Posterior vena cava (tissue), 2 donors: ENCODE results near the gene CANX. TPM values are rescaled to one million over a fixed set of nuclear protein-coding genes. Genes with fewer than 3 reads are reported as not detected.
"Not testable (repeated sequence)": the region's sequence is repeated elsewhere in the genome, so short reads cannot be mapped to it uniquely, and the experiment has no call there.

Experiments used
- DNase-seq: peaks from one replicate; pipeline ENCODE4 v3.0.0-alpha.2; 2020; ENCODE audit warnings: low spot score
- intact Hi-C, 2 donors: fragments of 100-400 bp; cut with DNase I; formaldehyde crosslinking; loops; one replicate each; pipeline versions ENCODE4 v1.14.1 to v1.14.2; 2022 to 2023
- long read RNA-seq, 2 donors: library from polyadenylated mRNA; unstranded; transcript quantifications; one replicate each; pipeline ENCODE4 v2.0.0, GENCODE V29; 2020 to 2021
- total RNA-seq, 2 donors: library from RNA; stranded (reverse); fragmentation: NEBNext Ultra II Directional; extraction: Animal tissue kit (Norgen Biotek cat#: 25700); gene quantifications; one replicate each; pipeline ENCODE4 v1.2.1, GENCODE V29; 2021
- donor health status: DM: yes; HTN: yes; CAD: no.
- donor health status: DM: yes; HTN: yes; CAD: no.

The CANX gene, protein sequence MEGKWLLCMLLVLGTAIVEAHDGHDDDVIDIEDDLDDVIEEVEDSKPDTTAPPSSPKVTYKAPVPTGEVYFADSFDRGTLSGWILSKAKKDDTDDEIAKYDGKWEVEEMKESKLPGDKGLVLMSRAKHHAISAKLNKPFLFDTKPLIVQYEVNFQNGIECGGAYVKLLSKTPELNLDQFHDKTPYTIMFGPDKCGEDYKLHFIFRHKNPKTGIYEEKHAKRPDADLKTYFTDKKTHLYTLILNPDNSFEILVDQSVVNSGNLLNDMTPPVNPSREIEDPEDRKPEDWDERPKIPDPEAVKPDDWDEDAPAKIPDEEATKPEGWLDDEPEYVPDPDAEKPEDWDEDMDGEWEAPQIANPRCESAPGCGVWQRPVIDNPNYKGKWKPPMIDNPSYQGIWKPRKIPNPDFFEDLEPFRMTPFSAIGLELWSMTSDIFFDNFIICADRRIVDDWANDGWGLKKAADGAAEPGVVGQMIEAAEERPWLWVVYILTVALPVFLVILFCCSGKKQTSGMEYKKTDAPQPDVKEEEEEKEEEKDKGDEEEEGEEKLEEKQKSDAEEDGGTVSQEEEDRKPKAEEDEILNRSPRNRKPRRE
- total RNA-seq, result 100 to 1,000 TPM; 525 to 591 TPM
- long read RNA-seq, donor 1, full-length matches to known transcripts, result 145 of 196 reads
- long read RNA-seq, donor 1, partial matches to known transcripts, result 30 of 196 reads
- long read RNA-seq, donor 1, other reads (novel, unspliced or antisense), result 21 of 196 reads
- long read RNA-seq, donor 2, full-length matches to known transcripts, result 63 of 174 reads
- long read RNA-seq, donor 2, partial matches to known transcripts, result 76 of 174 reads
- long read RNA-seq, donor 2, other reads (novel, unspliced or antisense), result 35 of 174 reads

DNA sequence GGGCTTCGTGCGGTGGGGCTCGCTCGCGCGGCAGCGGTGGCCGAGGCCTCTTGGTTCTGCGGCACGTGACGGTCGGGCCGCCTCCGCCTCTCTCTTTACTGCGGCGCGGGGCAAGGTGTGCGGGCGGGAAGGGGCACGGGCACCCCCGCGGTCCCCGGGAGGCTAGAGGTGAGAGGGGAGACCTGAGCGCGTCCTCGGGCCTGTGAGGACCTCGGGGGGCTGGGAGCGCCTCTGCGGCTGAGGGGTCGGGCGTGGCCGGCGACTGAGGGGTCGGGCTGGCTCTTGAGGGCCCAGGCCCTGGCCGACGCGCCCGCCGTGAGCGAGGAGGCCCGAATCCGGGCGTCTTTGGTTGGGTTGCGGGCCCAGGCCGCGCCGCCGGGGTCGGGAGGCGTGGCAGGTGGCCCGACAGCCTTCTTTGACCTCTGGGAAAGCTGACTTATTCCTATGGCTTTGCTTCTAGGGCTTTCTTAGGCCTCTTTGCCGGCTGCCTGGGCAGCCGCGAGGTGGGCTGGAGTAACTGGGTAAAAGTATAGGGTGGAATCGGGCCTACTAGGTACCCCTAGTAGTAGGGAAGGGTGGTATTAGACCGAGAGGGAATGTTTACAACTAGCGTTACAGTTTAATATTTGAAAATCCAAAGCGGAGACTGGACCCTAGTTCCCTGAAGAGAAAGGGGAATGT is at the start of gene CANX:
CANX (plus strand) TSS at position 33 of the 681 bp plus-strand sequence. CDS start 6,715 bp downstream, outside the sequence.
- DNase-seq, result no peak
- intact Hi-C loops, result no loop called here

DNA sequence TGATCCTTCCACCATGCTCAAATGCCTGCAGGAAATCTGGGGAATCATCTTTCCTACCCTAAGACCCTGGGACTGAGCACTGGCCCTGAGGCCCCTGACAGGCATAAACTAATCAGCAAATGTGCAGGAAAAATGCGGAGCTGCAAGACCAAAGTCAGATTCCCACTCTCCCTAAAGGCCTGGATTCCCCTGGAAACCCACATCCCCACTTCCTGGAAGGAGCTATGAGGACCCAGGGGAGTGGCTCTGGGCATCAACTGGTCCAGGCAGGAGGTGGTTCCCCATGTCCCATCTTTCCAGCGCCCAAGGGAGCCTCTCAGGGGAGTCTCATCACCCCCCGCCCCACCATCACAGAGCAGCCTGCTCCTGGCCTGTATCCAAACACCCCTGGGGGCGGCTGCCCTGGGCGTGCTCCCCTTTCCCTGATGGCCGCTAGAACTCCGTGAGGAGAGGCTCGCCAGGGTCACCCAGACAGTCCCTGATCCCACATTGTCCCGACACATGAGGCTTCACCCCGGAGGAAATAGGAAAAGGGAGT is 49.5 kb upstream of the CANX start:
- intact Hi-C loops, DNase-seq: not testable (repeated sequence)

- not testable (repeated sequence) for DNase-seq
- intact Hi-C loops, result loop anchor here in 1 of 2 donors (5.0 kb wide), 1 partner anchor 918 kb away; the partner anchor contains the start of gene ZNF354A
These were observed 48.5 kb upstream of the CANX start for GRCh38 chr5:179650245-179650644.

DNA sequence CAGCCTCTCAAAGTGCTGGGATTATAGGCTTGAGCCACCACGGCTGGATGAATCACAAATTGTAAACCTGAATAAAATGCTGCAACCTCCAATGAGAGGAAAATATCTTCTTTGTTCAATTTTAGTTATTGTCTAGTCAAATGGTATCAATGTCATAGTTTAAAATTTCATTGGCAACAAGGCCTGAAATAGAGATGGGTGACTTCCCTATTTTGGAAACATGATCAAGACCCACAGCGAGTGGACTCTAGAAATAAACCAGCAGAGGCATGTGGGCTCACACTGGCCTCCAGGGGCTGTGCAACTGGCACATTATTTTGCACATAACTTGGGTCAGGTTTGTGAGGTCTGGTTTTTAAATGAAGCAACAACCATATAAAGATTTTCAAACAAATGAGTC is 45.6 kb upstream of the CANX start:
- intact Hi-C loops, result loop anchor here in 1 of 2 donors (5.0 kb wide), 1 partner anchor 921 kb away; the partner anchor contains the start of gene ZNF354A
- not testable (repeated sequence) for DNase-seq

GRCh38 chr5:179657302-179658178 is 41.2 kb upstream of the CANX start:
- DNase-seq, intact Hi-C loops: not testable (repeated sequence)

DNA sequence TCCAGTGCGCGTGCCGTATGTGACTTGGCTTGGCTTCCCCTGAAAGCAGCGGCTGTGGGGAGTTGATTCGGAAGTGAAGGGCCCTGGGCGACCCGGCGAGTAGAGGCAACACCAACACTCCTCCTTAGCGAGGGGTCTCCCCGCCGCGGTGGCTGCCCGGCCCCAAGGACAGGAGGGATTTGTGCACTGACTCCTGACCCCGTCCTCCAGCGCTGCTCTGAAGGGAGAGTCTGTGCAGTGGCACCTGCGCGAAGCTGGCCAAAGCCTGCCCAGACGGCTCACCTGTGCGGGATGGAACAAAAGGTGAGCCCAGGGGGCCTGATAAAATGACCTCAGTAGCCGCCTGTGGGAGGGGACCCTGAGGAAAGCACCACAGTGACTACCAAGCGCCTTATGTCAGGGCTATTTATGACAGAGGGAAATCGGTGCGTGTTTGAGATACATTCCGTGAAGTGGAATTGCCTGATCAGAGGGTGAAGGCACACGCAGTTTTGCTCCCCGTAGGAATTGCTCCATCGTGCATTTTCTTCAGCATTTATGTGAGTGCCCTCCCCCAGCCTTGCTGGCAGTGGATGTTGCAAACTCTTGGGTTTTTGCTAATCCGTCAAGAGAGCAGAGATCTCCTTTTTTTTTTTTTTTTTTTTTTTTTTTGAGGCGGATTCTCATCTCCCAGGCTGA is 40.4 kb upstream of the CANX start:
- intact Hi-C loops, result not testable (repeated sequence)

DNA sequence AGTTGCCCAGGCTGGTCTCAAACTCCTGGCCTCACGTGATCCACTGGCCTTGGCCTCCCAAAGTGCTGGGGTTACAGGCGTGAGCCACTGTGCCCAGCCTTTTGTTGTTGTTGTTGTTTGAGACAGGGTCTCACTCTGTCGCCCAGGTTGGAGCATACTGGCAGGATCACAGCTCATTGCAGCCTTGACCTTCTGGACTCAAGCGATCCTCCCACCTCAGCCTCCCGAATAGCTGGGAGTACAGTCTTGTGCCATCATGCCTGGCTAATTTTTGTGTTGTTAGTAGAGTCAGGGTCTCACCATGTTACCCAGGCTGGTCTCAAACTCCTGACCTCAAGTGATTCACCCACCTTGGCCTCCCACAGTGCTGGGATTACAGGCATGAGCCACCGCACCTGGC is 37.1 kb upstream of the CANX start:
- intact Hi-C loops, result loop anchor here in 1 of 2 donors (5.0 kb wide), 1 partner anchor 41 kb away; no protein-coding TSS in a partner anchor
- DNase-seq, result not testable (repeated sequence)

More for the DNA sequence above, 40.4 kb upstream of the CANX start:
- not testable (repeated sequence) for DNase-seq

DNA sequence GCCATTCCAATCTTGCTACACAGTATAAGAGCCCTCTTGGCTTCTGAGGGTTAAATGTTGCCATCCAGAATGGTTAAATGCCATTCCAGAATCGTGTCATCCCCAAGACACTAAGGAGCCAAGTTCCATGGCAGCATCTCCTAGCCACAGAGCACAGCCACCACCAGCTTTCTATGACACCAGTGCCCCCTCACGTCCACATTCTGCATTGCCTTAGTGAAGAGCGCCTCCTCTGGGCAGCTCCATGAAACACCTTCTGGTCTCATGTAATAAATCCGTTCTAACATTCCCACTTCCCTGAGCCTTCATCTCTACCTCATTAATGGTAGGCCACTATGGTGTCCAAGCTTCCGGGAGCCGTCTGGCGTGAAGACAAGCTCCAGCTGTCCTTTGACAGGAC is 30.4 kb upstream of the CANX start:
- intact Hi-C loops, result no loop called here
- DNase-seq, result no peak

GRCh38 chr5:179678223-179679013 is 20.3 kb upstream of the CANX start:
- DNase-seq, result peak; percentile 99
- intact Hi-C loops, result no loop called here

- DNase-seq, result peak; percentile 93
- intact Hi-C loops, result no loop called here
These were observed 19.6 kb upstream of the CANX start for GRCh38 chr5:179679014-179679674.

- intact Hi-C loops, result no loop called here
- DNase-seq, result no peak
These were observed 18.6 kb upstream of the CANX start for GRCh38 chr5:179680014-179680779.

DNA sequence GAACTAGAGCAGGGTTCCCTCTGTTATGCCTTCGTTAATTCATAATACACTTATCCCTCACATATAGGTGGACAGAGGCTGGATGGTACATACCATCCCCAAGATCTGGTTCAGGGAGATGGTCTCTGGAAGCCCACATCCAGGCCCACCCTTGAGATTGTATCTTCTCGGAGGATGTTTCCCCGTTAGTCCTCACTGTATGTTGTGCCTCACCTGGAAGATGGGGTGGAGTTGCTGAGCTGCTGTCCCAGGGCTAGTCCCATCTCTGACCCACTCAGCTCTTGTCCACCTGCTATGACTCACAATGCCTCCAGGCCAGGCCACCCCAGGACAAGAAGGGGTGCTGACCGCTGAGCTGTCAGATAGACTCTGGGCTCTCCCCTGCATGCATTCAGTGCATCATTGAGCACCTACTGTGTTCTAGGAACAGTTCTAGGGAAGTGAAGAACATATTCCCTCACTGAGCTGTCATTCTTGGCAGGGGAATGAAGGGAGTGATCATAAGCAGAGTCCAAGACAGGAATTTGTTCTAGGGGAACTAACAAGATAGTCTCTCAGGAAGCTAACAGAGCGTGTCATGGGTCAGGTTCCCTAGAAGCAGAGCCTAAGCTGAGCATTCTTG is 17.9 kb upstream of the CANX start, which contains the start of gene CBY3:
CBY3 (minus strand) TSS at position 255 of the 622 bp plus-strand sequence; CDS start at position 139, 116 bp downstream.
- intact Hi-C loops, result no loop called here
- no peak for DNase-seq

DNA sequence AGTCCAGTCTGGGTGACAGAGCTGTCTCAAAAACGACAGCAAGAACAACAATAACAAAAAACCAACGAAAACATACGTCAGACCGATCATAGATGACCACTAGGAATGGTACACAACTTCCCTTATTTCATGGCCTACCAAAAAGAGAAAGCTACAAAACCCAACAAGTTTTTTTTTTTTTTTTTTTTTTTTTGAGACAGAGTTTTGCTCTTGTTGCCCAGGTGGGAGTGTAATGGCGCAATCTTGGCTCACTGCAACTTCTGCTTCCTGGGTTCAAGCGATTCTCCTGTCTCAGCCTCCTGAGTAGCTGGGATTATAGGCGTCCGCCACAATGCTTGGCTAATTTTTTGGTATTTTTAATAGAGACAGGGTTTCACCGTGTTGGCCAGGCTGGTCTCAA is 9.6 kb upstream of the CANX start:
- DNase-seq, intact Hi-C loops: not testable (repeated sequence)

DNA sequence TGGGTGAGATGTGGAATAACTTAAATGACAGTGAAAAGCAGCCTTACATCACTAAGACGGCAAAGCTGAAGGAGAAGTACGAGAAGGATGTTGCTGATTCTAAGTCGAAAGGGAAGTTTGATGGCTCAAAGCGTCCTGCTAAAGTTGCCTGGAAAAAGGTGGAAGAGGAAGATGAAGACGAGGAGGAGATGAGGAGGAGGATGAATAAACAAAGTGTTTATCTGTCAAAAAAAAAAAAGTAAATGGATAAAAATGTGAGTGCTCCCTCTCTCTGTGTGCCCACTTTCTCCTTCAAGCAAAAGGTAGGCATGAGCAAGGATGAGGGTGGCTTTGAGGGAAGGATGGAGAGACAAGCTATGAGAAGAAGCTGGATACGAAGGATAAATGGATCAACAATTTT is 4.2 kb upstream of the CANX start:
- DNase-seq, result no peak
- intact Hi-C loops, result loop anchor here in 1 of 2 donors (5.0 kb wide), 1 partner anchor 512 kb away; no protein-coding TSS in a partner anchor

GRCh38 chr5:179696603-179697002 is 2.2 kb upstream of the CANX start:
- intact Hi-C loops, result no loop called here
- no peak for DNase-seq
